Measurements from ENCODE around the gene RSPO1. TPM values are rescaled to one million over a fixed set of nuclear protein-coding genes. Genes with fewer than 3 reads are reported as not detected.
A peak's percentile ranks its signal among the peaks of the same experiment; 100 is the strongest.
"Not testable (repeated sequence)": the region's sequence is repeated elsewhere in the genome, so short reads cannot be mapped to it uniquely, and the experiment has no call there.

The RSPO1 gene
- total RNA-seq, 1 experiment from 2014 or later, result not detected

DNA sequence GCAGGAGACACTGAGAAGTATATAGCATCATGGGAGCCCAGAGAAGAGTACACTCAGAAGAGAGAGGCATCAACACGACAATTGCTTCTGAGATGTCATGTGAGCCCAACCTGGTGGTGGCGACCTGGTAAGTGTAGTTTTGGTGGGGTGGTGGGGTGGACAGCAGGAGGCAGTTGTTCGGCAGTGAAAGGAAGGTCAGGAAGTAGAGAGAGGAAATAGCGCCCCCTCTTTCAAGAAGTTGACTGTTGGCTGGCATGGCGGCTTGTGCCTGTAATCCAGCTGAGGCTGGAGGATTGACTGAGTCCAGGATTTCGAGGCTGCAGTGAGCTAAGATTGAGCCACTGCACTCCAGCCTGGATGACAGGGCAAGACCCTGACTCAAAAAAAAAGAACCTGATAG is 12.6 kb downstream of the RSPO1 start:
- no peak for DNase-seq (ENCODE audit: extremely low read depth, low read depth)

GRCh38 chr1:37621326-37621870 is 13.3 kb downstream of the RSPO1 start:
- DNase-seq (ENCODE audit: extremely low read depth, low read depth), result no peak

DNA sequence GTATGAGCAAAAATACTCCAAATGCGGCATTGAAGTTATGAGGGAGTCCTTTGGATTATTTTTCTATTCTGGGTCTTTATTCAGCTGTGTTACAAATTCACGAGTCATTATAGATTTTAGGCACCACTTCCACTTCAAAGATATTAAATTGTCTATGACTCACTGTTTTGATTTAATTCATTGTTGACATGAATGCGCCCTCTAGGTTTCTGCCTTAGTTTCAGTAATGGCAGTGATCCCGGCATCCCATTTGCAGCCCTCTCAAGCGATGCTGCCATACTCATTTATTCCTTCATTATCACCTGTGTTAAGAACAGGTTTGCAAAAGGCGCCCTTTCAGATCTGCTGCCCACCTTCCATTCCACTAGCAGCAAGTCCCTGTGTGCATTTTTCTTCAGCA is 14.0 kb downstream of the RSPO1 start:
- DNase-seq (ENCODE audit: extremely low read depth, low read depth), result no peak

DNA sequence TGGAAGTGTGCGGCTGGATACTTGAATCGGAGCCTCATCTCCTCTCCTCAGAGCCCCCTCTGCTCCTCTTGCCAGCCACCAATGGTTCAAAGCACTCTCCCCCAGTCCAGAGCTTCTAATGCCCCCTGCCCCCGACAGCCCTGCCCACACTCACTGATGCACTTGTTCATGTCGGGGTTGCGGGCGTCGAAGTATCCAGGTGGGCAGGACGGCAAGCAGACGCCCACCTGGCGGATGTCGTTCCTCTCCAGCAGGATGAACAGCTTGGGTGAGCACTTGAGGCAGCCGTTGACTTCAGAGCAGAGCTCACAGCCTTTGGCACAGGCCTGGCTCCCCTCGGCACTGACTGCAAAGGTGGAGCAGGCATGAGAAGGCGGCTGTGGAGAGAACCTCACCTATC is 18.4 kb downstream of the RSPO1 start:
- DNase-seq (ENCODE audit: extremely low read depth, low read depth), result no peak

DNA sequence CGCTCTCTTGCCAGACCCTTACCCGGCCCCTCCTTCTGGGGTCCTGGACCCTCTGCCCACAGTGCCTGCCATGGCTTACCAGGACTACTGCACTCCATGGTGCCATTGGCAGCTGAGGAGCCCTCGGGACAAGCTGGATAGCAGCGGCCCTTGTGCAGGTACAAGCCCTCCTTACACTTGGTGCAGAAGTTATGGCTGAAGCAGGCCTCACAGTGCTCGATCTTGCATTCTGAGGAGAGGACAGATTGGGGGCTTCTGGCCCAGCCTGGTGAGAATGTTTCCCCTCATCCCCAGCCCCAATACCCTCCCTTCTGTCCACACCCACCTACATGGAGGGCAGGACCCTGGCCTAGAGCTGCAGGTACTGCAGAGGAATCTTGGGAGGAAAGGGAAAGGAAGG is 20.6 kb downstream of the RSPO1 start:
- DNase-seq (ENCODE audit: extremely low read depth, low read depth), result no peak

DNA sequence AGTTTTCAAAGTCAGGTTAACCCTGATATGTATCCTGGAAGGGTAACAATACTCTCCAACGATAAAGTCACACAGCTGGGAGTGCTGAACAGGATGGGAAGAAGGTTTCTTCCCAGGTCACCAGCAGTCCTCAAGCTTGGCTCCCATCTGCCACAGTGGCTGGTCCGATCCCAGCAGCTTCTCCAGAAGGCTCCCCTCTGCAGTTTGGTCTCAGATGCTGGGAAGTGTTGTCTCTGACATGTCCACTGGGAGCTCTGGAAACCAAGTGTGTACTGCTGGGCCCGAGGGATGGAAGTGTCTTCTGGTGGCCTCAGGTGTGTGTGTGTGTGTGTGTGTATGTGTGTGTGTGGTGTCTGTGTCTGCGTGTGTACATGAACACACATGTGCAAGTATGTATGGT is 22.5 kb downstream of the RSPO1 start:
- DNase-seq (ENCODE audit: extremely low read depth, low read depth), result no peak

DNA sequence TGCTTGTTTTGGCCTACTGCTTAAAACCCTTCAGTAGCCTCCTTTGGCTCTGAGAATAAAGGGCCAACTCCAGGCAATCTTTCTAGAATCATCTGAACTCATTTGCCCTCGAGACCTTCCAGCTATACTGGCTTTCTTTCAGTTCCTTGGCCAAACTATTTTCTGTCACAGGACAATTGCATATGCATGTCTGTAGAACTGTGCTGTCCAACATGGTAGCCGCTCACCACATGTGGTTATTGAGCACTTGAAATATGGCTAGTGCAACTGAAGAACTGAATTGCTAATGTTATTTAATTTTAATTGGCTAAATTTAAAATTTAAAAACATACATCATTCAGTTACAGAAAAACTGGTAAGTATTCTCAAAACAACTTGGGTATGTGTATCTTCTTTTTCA is 24.7 kb downstream of the RSPO1 start:
- no peak for DNase-seq (ENCODE audit: extremely low read depth, low read depth)

DNA sequence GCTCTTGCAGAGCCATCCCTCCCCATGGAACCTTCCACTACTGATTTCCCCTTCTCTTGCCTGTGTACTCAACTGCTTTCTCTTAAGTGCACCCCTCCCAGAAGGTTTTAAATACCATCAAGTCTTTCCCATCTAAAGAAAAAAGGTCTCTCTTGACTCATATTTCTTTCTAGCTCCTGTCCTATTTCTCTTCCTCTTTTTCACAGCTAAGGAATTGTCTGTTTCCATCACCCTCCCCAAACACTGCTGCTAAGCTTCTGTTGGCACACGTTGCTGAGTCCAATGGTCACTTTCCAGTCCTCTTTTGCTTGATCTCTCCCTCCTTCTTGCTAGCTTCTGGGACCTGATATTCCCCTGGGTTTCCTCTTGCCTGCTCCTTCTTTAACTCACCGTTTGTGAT is 25.7 kb downstream of the RSPO1 start:
- no peak for DNase-seq (ENCODE audit: extremely low read depth, low read depth)

GRCh38 chr1:37606481-37607263 is 28.0 kb downstream of the RSPO1 start:
- no peak for DNase-seq (ENCODE audit: extremely low read depth, low read depth)

- no peak for DNase-seq (ENCODE audit: extremely low read depth, low read depth)
These were observed 28.8 kb downstream of the RSPO1 start for GRCh38 chr1:37605806-37606474.

DNA sequence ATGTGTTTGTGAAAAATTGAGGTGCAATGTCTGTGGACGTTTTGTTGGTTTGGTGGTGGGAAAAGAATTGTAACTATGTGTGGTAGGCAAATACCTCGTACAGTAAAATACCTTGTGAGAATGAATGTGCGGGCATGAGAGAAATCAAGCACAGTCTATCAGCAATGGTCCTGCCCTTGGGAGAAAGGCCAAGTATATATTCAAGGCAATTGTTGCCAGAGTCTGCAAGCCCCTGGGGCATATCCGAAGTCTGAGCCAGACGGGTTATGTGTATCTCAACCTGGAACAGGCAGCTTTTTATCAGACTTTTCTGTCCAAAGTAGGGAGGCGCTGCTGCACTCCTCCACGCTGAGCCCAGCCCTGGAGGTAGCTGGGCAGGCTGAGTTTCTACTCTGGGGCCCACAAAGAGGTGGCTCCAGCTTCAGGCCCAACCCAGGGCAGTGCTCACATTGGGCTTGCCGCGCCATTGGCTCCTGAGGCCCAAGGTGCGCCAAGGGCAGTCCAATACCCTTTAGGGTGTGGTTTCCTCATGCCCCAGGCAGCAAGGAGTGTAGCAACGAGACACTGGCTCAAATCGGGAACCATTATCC is 29.5 kb downstream of the RSPO1 start:
- no peak for DNase-seq (ENCODE audit: extremely low read depth, low read depth)

- peak; percentile 44 for DNase-seq (ENCODE audit: extremely low read depth, low read depth)
These were observed 31.7 kb downstream of the RSPO1 start for GRCh38 chr1:37602750-37603694.

- DNase-seq (ENCODE audit: extremely low read depth, low read depth), result no peak
These were observed 33.3 kb downstream of the RSPO1 start for GRCh38 chr1:37601441-37601840.

- no peak for DNase-seq (ENCODE audit: extremely low read depth, low read depth)
These were observed 34.8 kb downstream of the RSPO1 start for GRCh38 chr1:37599940-37600339.

DNA sequence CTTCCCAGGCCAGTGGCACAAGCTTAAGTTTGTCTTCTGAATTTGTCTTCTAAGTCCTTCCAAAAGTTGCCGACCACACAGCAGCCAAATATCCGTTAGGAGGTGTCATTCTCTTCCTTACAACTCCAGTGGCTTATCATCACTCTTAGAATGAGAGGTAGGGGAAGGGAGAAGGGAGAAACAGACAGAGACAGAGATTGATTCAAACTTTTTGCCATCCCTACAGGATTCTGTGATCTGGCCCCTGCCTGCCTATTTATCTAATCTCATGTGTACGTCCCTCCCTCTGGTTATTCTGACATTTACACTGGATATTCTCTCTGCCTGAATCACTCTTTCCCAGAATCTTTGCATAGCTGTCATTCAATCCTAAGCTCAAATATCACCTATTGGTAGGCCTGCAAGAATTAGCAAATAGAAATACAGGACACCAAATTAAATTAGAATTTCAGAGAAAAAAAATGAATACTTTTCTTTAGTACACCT is 38.5 kb downstream of the RSPO1 start:
- DNase-seq (ENCODE audit: extremely low read depth, low read depth), result no peak

GRCh38 chr1:37595440-37596181 is 39.1 kb downstream of the RSPO1 start, which contains the start of gene GNL2:
Gene GNL2 (minus strand): TSS chr1:37595937. CDS start chr1:37595822, 115 bp downstream.
- peak; percentile 88 for DNase-seq (ENCODE audit: extremely low read depth, low read depth)

GRCh38 chr1:37593726-37594125 is 41.0 kb downstream of the RSPO1 start:
- DNase-seq (ENCODE audit: extremely low read depth, low read depth), result no peak

GRCh38 chr1:37588939-37589338 is 45.8 kb downstream of the RSPO1 start:
- no peak for DNase-seq (ENCODE audit: extremely low read depth, low read depth)

DNA sequence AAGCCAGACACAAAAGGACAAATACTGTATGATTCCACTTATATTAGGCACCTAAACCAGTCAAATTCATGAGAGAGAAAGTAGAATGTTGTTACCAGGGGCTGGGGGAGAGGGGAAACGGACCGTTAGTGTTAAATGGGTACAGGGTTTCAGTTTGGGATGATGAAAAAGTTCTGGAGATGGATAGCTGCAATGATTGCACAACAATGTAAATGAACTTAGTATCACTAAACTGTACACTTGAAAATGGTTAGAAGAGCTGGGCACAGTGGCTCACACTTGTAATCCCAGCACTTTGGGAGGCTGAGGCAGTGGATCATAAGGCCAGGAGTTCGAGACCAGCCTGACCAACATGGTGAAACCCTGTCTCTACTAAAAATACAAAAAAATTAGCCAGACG is 50.1 kb downstream of the RSPO1 start:
- not testable (repeated sequence) for DNase-seq (ENCODE audit: extremely low read depth, low read depth)

GRCh38 chr1:37575692-37576091 is 59.0 kb downstream of the RSPO1 start:
- DNase-seq (ENCODE audit: extremely low read depth, low read depth), result no peak
